Measurements from ENCODE around the gene ACVR1C.
"Not testable (repeated sequence)": the region's sequence is repeated elsewhere in the genome, so short reads cannot be mapped to it uniquely, and the experiment has no call there.

ACVR1C gene

DNA sequence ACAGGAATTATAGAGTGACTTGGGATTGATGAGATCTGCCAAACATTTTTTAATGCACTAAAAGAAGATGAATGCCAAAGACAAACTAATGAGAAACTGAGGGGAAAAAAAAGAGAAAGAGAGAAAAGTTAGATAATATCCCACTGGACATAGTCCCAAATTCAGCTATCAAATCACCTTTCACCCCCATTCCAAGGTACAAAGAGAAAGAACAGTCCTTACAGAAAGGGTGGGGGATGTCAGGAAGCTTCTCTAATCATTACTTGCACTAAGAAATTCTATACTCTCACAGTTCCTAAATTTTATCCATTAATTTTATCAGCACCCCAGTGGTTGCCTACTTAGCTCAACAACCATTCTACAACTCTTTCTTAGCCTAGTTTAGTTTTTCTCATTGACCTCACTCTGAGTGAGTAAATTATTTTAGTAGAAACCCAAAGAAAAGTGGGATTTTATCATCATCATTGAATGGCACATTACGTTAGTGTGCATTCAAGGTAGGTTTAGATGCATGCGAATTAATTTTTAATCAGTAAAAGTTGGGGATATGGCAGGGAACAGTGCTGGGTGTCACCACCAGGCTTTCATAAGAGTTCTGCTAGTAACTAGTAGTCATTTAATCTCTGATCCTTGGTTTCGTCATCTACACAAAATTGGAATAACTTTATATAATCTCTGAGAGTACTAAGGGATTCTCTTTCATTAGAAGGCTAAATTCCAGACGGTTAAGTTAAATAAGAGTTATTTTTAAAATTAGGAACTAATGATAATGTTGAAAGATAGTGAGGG, 99.5 kb downstream of the ACVR1C start:
- H3K4me3 ChIP-seq (ENCODE audit: low read depth, low read length) = no peak overlapping the region
- TF ChIP-seq, protein P1, sequence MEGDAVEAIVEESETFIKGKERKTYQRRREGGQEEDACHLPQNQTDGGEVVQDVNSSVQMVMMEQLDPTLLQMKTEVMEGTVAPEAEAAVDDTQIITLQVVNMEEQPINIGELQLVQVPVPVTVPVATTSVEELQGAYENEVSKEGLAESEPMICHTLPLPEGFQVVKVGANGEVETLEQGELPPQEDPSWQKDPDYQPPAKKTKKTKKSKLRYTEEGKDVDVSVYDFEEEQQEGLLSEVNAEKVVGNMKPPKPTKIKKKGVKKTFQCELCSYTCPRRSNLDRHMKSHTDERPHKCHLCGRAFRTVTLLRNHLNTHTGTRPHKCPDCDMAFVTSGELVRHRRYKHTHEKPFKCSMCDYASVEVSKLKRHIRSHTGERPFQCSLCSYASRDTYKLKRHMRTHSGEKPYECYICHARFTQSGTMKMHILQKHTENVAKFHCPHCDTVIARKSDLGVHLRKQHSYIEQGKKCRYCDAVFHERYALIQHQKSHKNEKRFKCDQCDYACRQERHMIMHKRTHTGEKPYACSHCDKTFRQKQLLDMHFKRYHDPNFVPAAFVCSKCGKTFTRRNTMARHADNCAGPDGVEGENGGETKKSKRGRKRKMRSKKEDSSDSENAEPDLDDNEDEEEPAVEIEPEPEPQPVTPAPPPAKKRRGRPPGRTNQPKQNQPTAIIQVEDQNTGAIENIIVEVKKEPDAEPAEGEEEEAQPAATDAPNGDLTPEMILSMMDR (IDR thresholded peaks at IDR 0.05; ENCODE audit: insufficient read depth, low read depth, low read length, missing control alignments) = no peak
- no peak for DNase-seq (ENCODE audit: low read depth)

DNA sequence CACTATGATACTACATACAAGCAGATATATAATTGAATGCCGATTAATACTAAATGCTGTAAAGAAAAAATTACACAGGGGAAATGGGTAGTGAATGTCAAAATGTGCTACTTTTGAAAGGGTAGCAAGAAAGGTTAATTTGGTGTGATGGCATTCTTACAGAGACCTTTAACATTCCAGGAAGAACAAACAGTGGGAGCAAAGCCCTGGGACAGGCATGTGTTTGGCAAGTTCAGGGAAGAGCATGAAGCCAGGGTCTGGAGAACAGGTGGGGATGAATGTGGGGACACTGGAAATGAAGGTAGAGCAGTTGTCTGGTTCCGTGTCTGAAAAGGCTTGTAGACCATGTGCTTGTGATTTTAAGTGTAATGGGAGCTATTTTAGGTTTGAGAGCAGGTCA, 102.6 kb downstream of the ACVR1C start:
- TF ChIP-seq, protein P1 (IDR thresholded peaks at IDR 0.05; ENCODE audit: insufficient read depth, low read depth, low read length, missing control alignments) = no peak
- DNase-seq (ENCODE audit: low read depth) = no peak
- H3K4me3 ChIP-seq (ENCODE audit: low read depth, low read length) = no peak overlapping the region

DNA sequence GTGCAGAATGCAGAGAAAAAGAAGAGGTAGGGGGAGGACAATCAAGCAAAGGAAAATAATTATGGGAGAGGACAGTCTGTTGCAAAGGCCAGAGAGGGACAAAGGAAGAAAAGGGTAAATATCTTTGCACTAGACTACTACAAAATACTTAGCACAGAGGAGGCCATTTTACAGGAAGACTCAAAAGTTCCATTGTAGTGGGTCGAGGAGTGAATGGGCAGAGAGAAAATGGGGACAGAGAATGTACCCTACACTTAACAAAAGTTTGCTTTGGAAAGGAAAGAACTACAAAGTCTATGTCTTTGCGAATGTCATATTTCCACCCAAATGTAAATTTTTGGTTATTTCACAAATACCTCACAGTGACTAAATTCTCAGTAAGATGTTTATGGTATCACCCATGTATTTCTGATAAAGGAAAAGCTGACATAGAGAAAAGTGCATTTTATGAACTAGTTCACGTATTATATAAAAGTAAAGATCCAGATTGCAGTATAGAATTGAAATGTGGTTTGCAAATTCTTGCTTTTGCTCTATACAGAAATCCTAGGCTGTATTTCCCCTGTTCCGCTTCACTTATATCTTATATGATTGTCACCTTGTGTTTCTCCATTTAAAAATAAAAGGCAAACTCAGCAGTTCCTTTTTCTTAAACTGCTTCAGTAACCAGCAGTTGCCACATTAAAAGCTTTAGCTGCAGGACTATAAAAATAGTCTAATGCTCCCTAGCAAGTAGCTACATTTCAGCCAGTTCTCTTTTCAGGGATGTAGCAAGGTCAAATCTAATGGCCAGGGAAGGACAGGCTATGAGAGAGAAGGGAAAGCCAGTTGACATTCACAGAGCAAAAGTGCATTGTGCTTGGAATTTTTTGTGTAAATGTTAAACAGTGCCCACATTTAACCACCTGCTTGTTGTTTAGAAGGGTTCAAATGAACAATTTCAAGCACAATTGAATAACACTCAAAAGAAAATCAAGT, 105.1 kb downstream of the ACVR1C start:
- no peak for DNase-seq (ENCODE audit: low read depth)
- TF ChIP-seq, protein P1 (IDR thresholded peaks at IDR 0.05; ENCODE audit: insufficient read depth, low read depth, low read length, missing control alignments) = no peak
- H3K4me3 ChIP-seq (ENCODE audit: low read depth, low read length) = no peak overlapping the region

DNA sequence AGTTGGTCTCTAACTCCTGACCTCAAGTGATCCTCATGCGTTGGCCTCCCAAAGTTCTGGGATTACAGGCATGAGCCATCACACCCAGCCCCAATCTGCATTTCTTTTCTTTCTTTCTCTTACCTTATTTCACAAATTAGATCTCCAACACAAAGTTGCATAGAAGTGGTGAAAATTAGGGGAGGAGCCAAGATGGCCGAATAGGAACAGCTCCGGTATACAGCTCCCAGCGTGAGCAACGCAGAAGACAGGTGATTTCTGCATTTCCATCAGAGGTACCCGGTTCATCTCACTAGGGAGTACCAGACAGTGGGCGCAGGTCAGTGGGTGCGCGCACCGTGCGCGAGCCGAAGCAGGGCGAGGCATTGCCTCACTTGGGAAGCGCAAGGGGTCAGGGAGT, 113.7 kb downstream of the ACVR1C start:
- not testable (repeated sequence) for H3K4me3 ChIP-seq (ENCODE audit: low read depth, low read length); DNase-seq (ENCODE audit: low read depth)

DNA sequence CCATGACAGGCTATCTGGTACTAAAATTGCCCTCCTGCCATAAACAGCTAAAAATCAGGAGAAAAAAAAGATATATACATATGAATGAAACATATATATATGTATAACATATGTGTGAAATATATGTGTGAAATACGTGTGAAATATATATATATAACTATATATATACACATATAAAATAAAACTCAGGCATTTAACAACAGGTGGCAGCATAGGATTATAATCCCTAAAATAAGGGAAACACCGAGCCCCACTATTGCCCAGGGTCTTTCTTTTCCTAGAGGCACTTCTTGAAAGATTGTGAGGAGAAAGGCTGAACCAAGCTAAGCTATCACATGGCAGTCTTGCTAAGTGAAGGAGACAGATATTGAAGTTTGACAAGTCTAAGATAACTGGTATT, 118.9 kb downstream of the ACVR1C start:
- DNase-seq (ENCODE audit: low read depth) = no peak
- H3K4me3 ChIP-seq (ENCODE audit: low read depth, low read length) = no peak overlapping the region
- TF ChIP-seq, protein P1 (IDR thresholded peaks at IDR 0.05; ENCODE audit: insufficient read depth, low read depth, low read length, missing control alignments) = no peak

DNA sequence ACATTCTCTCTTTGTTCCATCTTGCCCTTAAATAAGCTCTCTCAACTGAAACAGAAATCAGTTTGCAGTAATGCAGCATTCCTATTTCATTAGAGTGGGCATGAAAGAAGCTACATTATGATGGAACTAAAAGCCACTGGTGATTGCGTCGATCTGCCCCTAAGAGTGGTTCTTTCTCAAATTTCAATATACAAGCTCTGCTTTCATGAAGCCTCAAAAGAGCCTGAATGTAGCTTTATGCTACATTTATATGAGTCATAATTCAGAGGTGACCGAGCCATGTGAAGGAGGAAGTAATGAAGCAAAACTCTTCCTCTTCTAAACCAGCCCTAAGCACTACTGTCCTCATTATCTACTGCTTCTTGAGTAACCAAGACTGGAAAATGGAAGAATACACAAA, 120.0 kb downstream of the ACVR1C start:
- no peak for DNase-seq (ENCODE audit: low read depth)
- TF ChIP-seq, protein P1 (IDR thresholded peaks at IDR 0.05; ENCODE audit: insufficient read depth, low read depth, low read length, missing control alignments) = no peak
- no peak overlapping the region for H3K4me3 ChIP-seq (ENCODE audit: low read depth, low read length)

DNA sequence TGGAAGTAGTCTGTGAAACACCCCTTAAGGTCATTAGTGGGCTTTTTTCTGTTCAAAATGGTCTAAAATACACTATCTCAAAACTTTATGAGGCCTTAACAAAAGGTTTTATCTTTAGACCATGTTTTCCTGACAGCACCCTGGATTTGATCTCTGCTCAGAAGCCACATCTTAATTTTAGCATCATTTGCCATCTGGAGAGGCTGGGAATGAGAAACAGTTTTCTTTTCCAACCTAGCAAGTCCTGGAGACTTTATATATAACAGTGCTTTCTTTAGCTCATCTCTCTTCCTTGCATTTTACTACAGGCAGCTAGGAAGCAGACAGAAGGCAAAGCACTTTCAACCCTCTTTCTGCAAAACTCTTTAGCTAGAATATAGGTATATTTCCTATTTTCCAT, 122.1 kb downstream of the ACVR1C start:
- TF ChIP-seq, protein P1 (IDR thresholded peaks at IDR 0.05; ENCODE audit: insufficient read depth, low read depth, low read length, missing control alignments) = no peak
- DNase-seq (ENCODE audit: low read depth) = no peak
- H3K4me3 ChIP-seq (ENCODE audit: low read depth, low read length) = no peak overlapping the region

All from GM12865 (cell line).